Measurements from ENCODE around the gene MPPE1.
"Not testable (repeated sequence)": the region's sequence is repeated elsewhere in the genome, so short reads cannot be mapped to it uniquely, and the experiment has no call there.

MPPE1 gene, protein sequence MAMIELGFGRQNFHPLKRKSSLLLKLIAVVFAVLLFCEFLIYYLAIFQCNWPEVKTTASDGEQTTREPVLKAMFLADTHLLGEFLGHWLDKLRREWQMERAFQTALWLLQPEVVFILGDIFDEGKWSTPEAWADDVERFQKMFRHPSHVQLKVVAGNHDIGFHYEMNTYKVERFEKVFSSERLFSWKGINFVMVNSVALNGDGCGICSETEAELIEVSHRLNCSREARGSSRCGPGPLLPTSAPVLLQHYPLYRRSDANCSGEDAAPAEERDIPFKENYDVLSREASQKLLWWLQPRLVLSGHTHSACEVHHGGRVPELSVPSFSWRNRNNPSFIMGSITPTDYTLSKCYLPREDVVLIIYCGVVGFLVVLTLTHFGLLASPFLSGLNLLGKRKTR

DNA sequence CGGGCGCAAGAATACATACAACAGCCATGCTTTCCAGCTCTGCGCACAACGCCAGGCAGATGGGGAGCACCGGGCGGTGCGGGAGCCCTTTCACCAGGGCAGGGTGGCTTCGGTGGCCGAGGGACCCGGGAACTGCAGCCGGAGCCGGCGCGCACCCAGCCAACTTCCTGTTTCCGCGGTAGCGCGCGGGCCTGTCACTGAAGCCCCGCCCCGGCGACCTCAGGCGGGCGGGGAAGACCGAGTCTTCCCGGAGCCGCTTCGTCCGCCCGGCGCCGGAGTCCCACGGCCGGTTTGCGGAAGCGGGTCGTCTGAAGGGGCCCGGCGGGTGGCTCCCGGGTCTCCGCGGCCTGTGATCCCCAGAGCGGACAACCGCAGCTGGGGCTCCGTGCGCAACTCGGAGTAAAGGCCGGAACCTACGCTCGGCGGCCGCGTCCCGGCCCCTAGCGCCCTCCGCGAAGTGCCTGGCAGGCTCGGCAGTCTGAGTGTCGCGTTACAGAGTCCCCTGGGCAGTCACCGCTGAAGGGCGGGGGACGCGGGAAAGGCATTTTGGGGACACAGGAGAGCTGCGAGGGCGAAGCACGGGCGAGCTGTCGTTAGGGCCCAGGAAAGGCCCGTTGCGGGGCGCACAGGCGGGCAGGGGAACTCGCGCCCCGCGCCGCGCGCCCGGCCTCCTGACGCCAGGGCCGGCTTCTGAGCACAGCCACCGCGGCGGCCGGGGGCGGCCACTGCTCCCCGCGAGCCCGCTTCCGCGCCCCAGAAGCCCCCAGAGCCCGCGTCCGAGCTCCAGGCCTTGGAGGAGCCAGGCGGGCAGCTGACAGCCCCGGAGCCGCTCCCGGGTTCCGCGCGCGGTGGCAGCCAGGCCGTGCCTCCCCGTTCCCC lies at the start of gene MPPE1:
Gene MPPE1 (minus strand): TSS at position 136 of the 879 bp plus-strand sequence. CDS start 11,053 bp downstream, outside the sequence.
- DNase-seq (peak; percentile 91), ATAC-seq (peak; percentile 92)

DNA sequence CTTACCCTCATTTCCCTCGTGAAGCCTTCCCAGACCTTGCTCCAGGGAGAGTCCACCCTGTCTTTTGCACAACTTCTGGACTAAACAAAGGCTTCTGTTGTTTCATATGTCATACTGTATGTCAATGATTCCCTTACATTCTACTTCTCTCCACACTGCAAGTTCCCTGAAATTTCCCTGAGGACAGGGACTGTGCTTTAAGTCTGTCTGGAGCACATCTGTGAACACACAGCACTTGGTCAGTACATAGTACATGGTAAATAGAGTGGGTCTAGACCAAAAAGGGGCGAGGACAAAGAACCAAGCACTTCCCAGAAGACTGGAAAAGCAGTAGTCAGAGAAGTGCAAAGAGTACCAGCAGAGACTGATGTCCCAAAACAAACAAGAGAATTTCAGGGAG lies 49.5 kb upstream of the MPPE1 start:
- ATAC-seq (no peak), DNase-seq (no peak)

DNA sequence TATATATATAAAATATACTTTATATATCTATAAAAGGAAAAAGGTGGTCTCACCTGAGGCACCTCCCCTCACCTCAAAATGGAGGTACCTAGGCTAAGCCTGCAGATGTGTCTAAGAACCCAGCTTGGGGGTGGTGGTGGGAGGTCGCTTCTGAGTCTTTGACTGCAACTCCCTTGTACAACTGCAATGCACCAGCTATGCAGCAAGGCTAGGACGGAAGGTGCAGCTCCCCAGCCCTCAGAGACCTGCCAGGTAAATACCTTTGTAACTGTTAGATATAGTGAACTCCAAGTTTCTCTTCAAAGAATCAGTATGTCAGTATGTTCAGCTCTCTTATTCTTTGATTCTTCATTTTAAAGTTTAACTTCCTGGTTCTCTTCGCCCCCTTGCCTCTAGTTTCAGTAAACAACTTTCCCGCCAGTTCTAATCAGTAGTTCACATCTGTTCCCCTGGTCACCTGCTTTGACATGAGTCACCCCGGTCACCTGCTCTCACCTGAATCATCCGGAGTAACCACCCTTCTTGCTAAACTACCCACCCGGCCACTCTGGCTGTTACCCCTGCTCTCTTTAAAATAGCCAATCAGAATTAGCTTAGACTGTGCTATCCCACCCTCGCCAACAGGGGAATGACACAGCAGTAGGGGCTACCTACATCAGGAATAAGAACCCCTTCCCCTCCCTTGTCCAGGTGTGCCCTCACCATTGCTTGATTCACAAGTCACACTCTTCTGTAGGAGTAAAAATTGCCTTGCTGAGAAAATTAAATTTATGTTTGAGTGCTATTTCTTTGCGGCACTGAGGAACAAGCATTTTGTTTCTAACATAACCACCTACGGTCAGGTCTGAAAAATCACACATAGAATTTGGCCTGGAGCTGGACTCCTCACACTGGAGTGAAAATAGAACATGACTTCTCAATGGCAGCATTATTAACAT lies 48.5 kb upstream of the MPPE1 start:
- no peak for DNase-seq
- no peak for ATAC-seq

DNA sequence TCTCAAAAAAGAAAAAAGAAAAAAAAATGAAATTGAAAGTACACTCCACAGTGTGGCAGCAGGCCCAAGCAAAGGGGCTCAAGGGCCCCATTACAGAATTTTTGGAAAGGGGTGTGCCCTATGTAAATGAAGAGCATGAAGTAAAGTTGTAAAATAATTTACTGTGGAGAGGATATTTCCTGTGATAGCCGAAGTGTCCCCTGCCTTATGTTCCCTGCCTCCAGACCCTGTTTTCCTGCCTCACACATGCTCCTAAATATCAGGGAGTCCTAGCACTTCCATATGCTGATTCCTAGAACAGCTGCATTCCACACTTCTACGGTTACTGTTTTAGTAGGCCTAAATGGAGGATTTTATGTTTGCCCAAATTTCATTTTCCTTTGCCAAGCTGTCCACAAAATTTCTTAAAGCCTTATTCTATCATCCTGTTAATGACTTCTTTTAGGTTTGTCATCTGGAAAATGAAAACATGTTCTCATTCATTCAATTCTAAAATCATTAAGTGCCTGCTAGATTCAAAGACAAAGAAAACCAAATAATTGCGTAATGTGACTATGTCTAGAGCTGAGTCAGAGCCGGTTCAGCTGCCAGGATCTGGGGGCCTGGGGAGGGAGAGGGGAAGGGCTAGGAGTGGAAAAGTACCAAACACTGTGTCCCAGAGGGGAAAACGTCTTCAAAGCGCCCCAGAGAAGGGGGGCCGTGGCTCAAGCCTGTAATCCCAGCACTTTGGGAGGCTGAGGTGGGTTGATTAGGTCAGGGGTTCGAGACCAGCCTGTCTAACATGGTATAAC lies 47.3 kb upstream of the MPPE1 start:
- DNase-seq = no peak
- no peak for ATAC-seq

DNA sequence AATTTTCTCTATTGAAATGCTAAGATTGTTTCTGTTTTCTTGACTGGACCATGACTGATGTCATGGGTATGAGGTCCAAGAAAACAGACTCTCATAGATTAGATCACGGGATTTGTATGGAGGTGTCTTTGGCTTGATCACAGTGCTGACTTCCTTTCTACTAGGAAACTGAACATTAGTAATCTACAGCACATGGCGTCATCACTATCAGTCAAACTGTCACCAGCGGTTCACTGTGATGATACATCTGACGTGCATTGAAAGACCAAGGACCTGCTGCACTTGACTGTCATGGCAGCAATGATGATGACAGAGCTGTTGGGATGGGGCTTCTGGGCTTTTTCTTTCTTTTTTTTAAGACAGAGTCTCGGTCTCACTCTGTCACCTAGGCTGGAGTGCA lies 45.0 kb upstream of the MPPE1 start:
- DNase-seq (no peak), ATAC-seq (no peak)

DNA sequence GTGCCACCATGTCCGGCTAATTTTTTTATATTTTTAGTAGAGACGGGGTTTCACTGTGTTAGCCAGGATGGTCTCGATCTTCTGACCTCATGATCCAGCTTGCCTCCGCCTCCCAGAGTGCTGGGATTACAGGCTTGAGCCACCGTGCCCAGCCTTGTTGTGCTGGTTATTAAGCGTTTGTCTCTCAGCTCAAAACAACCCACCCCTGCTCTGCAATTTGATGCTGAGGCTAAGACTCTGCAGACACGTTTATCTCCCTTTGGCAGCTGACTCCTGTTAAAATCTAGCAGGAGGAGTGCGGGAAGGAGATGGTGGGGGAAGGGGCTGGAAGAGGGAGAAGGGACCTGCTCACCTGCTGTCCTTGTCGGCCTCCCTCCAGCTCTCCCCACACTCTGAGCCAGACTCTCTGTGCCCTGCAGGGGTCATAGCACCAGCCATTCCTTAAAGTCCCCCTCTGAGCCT lies 43.3 kb upstream of the MPPE1 start:
- ATAC-seq (no peak), DNase-seq (no peak)

DNA sequence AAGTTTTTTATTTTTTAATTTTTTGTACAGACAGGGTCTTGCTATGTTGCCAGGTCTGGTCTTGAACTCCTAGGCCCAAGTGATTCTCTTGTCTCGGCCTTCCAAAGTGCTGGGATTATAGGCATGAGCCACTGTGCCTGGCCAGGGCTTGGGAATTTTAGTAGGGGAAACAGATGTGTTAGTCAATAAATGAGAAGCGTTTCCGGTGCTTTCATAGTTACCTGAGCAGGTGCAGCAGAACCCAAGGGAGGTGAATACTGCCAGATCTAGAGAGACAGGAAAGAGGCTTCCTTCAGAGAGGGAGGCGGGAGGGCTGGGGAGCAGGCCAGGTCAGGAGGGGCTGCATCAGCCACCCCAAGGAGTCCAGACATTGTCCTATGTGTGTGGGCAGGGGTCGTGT lies 42.7 kb upstream of the MPPE1 start:
- ATAC-seq = no peak
- DNase-seq = no peak

DNA sequence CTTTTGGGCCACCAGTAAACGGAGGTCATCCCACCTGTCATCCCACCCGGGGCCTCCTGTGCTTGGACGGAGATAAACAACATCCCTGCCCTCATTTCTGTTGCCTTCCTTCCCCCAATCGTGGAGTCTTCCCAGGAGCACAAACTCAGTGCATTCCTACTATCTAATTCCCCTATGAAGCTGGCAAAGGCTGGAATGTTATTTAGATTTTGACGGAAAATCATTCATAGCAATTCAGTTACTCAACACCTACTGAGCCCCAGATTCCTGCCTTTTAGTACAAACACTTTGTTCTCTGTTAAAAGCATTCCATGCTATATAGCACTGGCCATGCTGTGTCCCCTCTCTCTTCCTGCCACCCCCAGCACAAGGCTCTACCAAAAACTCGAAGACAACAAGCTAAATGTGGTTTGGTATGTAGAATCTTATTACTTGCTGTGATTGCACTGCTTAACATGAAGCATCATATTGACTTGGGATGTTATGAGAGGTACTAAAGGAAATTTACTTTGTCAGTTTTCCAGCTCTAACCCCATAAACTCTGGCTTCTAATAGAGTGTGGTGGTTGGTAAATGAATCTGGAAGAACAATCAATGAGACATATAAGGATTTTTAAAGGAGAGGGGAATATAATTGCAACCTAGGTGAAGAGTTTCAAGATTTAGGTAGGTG lies 40.9 kb upstream of the MPPE1 start:
- DNase-seq = no peak
- no peak for ATAC-seq

DNA sequence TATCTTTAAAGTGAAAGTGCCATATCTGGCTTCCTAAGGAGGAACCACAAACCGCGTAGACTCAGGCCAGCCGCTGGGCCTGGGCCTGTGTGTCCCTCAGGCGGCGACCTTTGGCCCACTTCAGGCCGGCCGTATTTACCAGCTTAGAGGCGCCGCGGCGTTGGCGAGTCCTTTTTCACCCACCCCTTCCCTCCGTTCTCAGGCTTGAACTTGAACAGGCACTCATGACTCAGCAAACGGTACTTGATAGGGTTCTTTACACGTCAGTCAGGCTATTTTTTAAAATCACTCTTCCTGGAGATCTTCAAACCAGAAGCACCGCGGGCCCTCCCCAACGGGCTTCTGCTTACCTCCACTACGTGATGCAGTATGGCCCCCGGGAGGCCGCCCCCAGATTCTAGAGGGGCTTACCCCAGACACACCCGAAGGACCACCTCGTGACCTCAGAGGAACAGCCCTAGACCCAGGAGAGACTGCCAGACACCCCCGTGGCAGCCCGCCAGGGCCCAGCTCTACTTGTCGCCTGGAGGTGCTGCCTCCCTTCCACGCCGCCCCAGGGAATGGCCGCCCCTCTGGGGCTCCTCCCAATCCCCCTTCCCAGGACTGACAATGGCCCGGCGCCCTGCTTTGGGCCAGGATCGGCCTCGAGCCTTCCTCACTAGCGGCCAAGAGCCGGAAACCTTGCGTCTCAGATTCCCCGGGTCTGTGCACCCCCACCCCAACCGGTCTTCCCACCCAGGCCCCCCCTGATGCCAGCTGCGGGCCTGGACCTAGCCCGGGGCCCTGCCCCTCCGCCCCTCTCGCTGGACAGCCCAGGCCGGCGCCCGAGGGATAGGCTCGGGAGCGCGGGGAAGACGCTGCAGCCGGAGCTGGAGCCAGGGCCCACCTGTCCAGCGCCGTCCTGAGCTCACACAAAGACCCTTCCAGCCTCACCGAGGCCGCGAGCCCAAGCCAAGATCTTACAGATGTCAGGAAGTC lies 39.4 kb upstream of the MPPE1 start:
- peak; percentile 71 for DNase-seq
- peak; percentile 85 for ATAC-seq

DNA sequence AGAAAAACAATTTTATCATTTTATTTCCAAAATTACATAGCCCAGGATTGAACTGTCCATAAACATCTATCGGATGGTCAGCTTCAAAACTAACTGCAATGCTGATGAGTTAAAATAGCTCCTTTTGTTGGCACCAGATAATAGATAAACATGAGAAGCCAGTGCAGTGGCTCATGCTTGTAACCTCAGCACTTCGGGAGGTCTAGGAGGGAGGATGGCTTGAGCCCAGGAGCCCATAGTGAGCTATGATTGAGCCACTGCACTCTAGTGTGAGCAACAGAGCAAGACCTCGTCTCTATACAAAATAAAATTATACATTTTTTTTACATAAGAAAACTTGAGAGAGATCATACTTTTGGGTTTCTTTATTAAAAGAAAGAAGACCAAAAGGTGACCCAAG lies 38.6 kb upstream of the MPPE1 start:
- DNase-seq = no peak
- no peak for ATAC-seq

DNA sequence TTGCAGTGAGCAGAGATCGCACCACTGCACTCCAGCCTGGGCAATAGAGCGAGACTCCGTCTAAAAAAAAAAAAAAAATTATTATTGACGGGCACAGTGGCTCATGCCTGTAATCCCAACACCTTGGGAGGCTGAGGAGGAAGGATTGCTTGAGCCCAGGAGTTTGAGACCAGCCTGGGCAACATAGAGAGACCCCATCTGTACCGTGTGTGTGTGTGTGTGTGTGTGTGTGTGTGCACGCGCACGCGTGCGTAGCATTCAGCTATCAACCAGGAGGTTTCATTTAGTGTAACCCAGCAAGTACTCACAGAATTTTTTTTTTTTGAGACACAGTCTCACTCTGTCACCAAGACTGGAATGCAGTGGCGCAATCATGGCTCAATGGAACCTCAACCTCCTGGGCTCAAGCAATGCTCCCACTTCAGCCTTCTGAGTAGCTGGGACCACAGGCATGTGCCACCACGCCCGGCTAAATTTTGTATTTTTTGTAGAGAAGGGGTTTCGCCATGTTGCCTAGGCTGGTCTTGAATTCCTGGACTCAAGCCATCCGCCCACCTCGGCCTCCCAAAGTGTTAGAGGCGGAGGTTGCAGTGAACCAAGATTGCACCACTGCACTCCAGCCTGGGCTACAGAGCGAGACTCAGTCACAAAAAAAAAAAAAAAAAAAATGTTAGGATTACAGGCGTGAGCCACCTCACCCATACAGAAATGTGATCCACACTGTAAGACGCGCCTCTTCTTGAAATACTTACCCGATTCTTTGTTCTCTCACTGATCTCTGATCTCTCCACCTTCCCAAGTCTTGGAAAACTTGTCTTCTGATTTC lies 37.9 kb upstream of the MPPE1 start:
- ATAC-seq = not testable (repeated sequence)

DNA sequence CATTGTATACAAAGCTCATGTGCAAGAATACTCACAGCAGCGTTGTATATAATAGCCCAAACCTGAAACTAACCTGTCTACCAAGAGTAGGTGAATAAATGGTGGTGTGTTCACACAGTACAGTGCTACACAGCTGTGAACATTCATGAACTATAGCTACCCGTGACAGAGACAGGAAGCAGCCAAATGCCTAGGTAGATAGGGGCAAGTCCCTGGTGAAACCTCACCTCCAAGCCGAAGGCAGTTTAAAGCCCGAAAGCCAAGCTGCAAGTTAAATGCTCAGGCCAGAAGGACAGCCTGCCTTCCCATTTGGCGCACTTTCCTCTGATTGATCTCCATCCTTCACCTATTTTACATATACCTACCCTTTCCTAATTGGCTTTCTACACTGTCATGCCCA lies 36.7 kb upstream of the MPPE1 start:
- ATAC-seq (no peak), DNase-seq (no peak)

More for the DNA sequence above, 37.9 kb upstream of the MPPE1 start:
- not testable (repeated sequence) for DNase-seq

DNA sequence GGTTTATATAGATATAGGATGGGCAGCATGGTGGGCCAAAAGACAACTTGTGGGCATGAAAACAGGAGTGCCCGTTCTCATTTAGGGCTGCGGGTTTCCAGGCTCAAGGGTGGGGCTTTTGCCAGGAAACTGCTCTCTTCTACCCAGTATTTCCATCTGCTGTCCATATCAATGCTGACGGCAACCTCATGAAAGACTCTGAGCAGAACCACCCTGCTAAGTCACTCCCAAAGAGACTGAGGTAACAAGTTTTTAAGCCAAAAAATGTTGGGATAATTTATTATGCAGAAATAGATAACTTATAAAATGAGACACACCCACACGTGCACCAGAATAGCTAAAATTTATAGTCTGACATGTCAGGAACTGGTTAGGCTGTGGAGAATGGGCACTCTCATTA lies 36.1 kb upstream of the MPPE1 start:
- ATAC-seq = no peak
- DNase-seq = no peak

DNA sequence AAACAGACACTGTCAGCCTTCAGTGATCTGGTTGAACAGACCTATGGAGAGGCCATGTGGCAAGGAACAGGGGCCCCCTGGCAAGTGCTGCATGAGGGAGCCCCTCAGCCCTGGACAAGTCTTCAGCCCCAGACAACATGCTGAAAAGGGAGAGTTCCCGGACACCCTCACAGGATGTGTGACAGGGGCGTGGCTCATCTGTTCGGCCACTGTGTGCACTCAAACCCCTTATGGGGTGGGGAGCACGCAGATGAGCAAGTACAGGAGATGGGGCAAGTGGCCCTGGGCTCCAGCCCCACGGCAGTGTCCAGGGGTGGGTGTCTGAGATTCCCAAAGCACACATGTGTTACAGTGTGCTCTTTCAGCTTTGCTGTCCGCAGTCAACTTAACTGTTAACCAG lies 35.4 kb upstream of the MPPE1 start:
- ATAC-seq = no peak
- DNase-seq = no peak

DNA sequence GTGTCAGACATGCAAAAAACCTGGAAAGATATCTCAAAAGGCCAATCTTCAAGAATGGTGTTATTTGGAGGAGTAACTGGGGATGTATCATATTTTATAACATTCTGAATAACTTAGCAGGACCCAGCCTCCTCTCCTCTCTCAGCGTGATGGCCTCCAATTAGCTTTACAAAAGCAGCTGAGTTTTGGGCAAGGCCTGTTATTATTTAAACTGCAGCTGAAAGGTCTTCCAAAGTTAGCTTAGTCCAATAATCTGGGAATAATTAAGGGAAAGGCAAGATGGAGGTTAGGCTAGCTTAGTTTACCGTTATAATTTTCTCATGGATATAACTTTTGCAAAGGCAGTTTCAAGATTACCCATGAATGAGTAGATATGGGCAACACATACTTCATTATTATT lies 32.8 kb upstream of the MPPE1 start:
- ATAC-seq = no peak
- no peak for DNase-seq

DNA sequence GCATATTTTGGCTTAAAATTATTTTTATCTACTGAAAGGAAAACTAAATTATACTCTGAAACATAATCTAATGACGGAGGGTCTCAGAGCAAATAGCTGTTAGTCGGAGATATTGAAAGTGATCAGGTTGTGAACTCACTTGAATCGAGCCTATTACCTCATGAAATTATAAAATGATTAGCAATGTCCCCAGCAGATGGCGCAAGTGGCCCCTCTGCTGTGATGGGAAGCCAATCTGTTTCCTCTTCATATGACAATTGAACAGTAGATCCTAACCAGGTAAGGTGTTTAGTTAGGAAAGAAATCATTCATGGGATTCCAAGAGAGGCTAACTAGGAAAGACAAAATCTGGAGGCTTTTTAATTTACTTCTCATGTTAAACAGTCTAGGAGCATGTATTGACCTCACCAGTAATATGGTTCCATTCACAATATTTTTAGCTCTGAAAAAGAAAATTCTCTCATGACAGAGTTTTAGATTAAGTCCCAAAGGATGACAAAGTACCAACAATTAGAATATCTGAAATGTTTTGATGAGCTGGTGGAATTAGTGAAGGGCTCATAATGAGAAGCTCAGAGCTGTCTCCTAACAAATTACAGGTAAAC lies 29.9 kb upstream of the MPPE1 start:
- DNase-seq (peak; percentile 83), ATAC-seq (peak; percentile 65)

DNA sequence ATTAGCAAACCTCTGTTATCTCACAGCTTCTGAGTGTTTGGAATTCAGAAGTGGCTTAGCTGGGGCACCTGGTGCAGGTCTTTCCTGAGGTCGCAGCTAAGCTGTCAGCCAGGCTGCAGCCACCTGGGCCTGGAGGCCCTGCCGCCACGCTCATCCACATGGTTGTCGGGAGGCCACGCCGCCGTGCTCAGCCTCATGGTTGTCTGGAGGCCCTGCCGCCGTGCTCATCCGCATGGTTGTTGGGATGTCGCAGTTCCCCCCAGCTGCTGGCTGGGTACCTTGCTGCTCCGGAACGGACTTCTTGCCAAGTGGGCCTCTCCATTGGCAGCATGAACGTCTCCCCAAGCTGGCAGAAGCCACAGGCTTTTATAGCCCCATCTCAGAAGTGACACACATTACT lies 24.3 kb upstream of the MPPE1 start:
- DNase-seq (no peak), ATAC-seq (no peak)

DNA sequence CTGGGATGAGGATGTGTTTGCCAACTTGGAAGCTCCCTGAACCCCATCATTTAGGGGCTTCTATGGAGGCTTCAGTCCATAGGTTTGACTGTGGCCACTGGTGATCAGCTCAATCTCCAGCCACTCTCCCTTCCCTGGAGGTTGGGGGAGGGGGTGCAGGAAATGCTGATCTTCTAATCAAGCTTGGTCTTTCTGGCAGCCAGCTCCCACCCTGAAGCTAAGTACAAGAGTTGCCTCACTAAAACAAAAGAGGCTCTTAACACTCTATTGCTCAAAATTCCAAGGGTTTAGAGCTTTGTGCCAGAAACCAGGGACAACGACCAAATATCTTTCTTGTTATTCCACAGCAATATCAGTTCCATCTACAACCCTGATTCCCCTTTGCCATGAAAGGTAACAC lies 19.4 kb upstream of the MPPE1 start:
- no peak for ATAC-seq

More for the DNA sequence above, 19.4 kb upstream of the MPPE1 start:
- DNase-seq = no peak
